ENCODE results near the gene OSBP2. TPM values are rescaled to one million over a fixed set of nuclear protein-coding genes. Genes with fewer than 3 reads are reported as not detected.

The OSBP2 gene
- total and polyA plus RNA-seq, 10 of the 15 experiments (the other 5 are each of a cell fraction or from before 2014, with no cell fraction given): 0.11 to 7.7 (median 3.6) TPM

DNA sequence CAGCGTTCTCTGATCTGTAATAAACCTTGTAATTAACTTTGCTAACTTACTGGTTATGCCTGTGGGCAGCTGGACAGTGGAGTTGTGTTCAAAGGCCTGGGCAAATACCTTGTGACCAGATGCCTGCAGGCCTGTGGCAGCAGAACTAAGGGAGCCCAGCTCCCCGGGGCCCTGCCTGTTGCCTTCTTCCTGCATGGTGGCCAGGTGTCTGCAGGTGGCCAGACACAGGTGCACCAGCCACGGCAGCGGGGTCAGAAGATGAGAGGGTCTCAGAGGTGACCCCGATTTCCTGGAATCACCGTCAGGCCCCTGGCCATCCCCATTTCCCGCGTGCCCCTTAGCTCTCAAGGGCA lies 127.2 kb downstream of the OSBP2 start (continued):
- TF ChIP-seq, protein P1, sequence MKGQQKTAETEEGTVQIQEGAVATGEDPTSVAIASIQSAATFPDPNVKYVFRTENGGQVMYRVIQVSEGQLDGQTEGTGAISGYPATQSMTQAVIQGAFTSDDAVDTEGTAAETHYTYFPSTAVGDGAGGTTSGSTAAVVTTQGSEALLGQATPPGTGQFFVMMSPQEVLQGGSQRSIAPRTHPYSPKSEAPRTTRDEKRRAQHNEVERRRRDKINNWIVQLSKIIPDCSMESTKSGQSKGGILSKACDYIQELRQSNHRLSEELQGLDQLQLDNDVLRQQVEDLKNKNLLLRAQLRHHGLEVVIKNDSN (IDR thresholded peaks at IDR 0.05; ENCODE audit: borderline replicate concordance, extremely low read length, insufficient read depth, low read depth, low read length): no peak
- TF ChIP-seq, protein P2, sequence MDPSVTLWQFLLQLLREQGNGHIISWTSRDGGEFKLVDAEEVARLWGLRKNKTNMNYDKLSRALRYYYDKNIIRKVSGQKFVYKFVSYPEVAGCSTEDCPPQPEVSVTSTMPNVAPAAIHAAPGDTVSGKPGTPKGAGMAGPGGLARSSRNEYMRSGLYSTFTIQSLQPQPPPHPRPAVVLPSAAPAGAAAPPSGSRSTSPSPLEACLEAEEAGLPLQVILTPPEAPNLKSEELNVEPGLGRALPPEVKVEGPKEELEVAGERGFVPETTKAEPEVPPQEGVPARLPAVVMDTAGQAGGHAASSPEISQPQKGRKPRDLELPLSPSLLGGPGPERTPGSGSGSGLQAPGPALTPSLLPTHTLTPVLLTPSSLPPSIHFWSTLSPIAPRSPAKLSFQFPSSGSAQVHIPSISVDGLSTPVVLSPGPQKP (IDR thresholded peaks at IDR 0.05; ENCODE audit: low read depth, low read length): no peak
- no peak for TF ChIP-seq IRF4 (IDR thresholded peaks at IDR 0.05; ENCODE audit: low read depth, low read length)
- TF ChIP-seq, protein P3, sequence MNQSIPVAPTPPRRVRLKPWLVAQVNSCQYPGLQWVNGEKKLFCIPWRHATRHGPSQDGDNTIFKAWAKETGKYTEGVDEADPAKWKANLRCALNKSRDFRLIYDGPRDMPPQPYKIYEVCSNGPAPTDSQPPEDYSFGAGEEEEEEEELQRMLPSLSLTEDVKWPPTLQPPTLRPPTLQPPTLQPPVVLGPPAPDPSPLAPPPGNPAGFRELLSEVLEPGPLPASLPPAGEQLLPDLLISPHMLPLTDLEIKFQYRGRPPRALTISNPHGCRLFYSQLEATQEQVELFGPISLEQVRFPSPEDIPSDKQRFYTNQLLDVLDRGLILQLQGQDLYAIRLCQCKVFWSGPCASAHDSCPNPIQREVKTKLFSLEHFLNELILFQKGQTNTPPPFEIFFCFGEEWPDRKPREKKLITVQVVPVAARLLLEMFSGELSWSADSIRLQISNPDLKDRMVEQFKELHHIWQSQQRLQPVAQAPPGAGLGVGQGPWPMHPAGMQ (IDR thresholded peaks at IDR 0.05; ENCODE audit: borderline replicate concordance): no peak
- TF ChIP-seq, protein P4, sequence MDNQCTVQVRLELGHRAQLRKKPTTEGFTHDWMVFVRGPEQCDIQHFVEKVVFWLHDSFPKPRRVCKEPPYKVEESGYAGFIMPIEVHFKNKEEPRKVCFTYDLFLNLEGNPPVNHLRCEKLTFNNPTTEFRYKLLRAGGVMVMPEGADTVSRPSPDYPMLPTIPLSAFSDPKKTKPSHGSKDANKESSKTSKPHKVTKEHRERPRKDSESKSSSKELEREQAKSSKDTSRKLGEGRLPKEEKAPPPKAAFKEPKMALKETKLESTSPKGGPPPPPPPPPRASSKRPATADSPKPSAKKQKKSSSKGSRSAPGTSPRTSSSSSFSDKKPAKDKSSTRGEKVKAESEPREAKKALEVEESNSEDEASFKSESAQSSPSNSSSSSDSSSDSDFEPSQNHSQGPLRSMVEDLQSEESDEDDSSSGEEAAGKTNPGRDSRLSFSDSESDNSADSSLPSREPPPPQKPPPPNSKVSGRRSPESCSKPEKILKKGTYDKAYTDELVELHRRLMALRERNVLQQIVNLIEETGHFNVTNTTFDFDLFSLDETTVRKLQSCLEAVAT (IDR thresholded peaks at IDR 0.05): no peak
- TF ChIP-seq ZNF24 (IDR thresholded peaks at IDR 0.05): no peak
- TF ChIP-seq, protein P5, sequence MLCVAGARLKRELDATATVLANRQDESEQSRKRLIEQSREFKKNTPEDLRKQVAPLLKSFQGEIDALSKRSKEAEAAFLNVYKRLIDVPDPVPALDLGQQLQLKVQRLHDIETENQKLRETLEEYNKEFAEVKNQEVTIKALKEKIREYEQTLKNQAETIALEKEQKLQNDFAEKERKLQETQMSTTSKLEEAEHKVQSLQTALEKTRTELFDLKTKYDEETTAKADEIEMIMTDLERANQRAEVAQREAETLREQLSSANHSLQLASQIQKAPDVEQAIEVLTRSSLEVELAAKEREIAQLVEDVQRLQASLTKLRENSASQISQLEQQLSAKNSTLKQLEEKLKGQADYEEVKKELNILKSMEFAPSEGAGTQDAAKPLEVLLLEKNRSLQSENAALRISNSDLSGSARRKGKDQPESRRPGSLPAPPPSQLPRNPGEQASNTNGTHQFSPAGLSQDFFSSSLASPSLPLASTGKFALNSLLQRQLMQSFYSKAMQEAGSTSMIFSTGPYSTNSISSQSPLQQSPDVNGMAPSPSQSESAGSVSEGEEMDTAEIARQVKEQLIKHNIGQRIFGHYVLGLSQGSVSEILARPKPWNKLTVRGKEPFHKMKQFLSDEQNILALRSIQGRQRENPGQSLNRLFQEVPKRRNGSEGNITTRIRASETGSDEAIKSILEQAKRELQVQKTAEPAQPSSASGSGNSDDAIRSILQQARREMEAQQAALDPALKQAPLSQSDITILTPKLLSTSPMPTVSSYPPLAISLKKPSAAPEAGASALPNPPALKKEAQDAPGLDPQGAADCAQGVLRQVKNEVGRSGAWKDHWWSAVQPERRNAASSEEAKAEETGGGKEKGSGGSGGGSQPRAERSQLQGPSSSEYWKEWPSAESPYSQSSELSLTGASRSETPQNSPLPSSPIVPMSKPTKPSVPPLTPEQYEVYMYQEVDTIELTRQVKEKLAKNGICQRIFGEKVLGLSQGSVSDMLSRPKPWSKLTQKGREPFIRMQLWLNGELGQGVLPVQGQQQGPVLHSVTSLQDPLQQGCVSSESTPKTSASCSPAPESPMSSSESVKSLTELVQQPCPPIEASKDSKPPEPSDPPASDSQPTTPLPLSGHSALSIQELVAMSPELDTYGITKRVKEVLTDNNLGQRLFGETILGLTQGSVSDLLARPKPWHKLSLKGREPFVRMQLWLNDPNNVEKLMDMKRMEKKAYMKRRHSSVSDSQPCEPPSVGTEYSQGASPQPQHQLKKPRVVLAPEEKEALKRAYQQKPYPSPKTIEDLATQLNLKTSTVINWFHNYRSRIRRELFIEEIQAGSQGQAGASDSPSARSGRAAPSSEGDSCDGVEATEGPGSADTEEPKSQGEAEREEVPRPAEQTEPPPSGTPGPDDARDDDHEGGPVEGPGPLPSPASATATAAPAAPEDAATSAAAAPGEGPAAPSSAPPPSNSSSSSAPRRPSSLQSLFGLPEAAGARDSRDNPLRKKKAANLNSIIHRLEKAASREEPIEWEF (IDR thresholded peaks at IDR 0.05; ENCODE audit: insufficient replicate concordance, low read depth, low read length): no peak
- no peak for TF ChIP-seq BHLHE40 (IDR thresholded peaks at IDR 0.05; ENCODE audit: borderline replicate concordance in 1 of 2, low read depth in 2 of 2, low read length in 1 of 2)
